ENCODE data around the gene CDH24. TPM values are rescaled to one million over a fixed set of nuclear protein-coding genes. Genes with fewer than 3 reads are reported as not detected.

Gene CDH24
- total and polyA plus RNA-seq, 2 of the 13 experiments (the other 11 are each of a cell fraction or from before 2014, with no cell fraction given) = 0.69 to 0.99 TPM

DNA sequence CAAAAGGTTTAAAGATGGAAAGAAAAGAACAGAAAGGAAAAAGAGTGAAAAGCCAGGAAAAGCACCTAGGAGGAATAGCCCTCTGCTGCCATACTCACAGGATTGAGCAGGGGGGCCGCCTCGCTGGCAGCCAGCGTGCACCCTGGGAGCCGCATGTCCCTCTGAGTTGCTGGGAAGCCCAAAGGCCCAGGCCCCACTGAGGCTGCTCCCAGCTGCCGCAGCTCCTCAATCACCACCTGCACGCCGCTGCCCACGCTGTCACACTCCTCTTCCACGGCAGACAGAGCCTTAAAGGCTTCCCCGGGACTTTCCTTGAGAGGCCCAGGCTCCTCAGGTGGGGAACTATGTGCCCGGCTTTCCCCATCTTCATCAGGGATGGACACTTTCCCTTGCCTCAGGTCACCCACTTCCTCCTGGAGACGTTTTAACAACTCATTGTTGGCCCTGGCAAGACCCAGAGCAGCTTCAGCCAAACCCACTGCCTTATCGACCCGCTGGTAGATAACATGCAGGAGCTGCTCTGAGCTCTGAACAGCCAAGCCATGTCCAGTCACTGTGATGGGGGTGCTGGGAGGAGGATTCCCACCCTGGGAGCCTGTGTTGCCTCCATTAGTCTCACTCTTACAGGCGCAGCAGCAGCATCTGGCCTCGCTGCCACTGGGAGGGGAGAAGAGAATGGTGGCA is 58.8 kb downstream of the CDH24 start:
- no peaks in the 10 kb centered on the region for H3K79me2 ChIP-seq (ENCODE audit: insufficient read depth, low read length)
- ChIA-PET CTCF (ENCODE audit: low intra/inter-chr PET ratio, low total read pairs) (no interaction called here), POLR2A (interaction anchor here (8.5 kb wide), 2 partner anchors 8 to 15 kb away, joined by 101 to 160 read pairs; partner anchors contain the start of gene AJUBA)
- intact Hi-C loops (cut with micrococcal nuclease; ENCODE audit: unreplicated experiment) (no loop called here), in situ Hi-C loops (cut with HindIII; ENCODE audit: extremely low pct_ligation_motif_present, low pct_unique_long_range_greater_than_20kb) (no loop called here)
- H3K4me1 ChIP-seq (ENCODE audit: insufficient read depth, low read length) = peaks cover 5% of the 10 kb centered on the region; the same call in 1 of the 2 replicates
- H2AFZ ChIP-seq (ENCODE audit: low read length) = no peak overlapping the region
- no TSS peak for BruUV-seq (replicated peaks)
- H4K20me1 ChIP-seq (ENCODE audit: insufficient read depth, low read length) = no peaks in the 10 kb centered on the region
- DNase-seq (ENCODE audit: low spot score) = no peak
- no peaks in the 10 kb centered on the region for H3K27me3 ChIP-seq (ENCODE audit: control insufficient read depth in 1 of 2, insufficient read depth in 2 of 2, low read length in 2 of 2)
- WGBS (ENCODE audit: low lambda C conversion rate) = 88% methylated on average over 16 of the region's 16 CpGs
- no peak overlapping the region for H3K27ac ChIP-seq (ENCODE audit: extremely low read length, insufficient read depth, low read length)
- TF ChIP-seq, protein P1, sequence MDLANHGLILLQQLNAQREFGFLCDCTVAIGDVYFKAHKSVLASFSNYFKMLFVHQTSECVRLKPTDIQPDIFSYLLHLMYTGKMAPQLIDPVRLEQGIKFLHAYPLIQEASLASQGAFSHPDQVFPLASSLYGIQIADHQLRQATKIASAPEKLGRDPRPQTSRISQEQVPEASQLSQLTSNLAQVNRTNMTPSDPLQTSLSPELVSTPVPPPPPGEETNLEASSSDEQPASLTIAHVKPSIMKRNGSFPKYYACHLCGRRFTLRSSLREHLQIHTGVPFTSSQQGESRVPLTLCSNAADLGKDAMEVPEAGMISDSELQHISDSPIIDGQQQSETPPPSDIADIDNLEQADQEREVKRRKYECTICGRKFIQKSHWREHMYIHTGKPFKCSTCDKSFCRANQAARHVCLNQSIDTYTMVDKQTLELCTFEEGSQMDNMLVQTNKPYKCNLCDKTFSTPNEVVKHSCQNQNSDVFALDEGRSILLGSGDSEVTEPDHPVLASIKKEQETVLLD (CRISPR knock-in tag; IDR thresholded peaks at IDR 0.05; ENCODE audit: low read depth) = no peak
- no peak for TF ChIP-seq NFYC (CRISPR knock-in tag; IDR thresholded peaks at IDR 0.05)
- 0 out of 2 replicates have a peak, but pooled peaks have one; percentile 42 for TF ChIP-seq ZSCAN21 (CRISPR knock-in tag; IDR thresholded peaks at IDR 0.05; ENCODE audit: borderline replicate concordance)
- TF ChIP-seq ZNF782 (CRISPR knock-in tag; IDR thresholded peaks at IDR 0.05; ENCODE audit: borderline replicate concordance) = no peak
- TF ChIP-seq, protein P2, sequence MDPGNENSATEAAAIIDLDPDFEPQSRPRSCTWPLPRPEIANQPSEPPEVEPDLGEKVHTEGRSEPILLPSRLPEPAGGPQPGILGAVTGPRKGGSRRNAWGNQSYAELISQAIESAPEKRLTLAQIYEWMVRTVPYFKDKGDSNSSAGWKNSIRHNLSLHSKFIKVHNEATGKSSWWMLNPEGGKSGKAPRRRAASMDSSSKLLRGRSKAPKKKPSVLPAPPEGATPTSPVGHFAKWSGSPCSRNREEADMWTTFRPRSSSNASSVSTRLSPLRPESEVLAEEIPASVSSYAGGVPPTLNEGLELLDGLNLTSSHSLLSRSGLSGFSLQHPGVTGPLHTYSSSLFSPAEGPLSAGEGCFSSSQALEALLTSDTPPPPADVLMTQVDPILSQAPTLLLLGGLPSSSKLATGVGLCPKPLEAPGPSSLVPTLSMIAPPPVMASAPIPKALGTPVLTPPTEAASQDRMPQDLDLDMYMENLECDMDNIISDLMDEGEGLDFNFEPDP (CRISPR knock-in tag; conservative IDR thresholded peaks at IDR 0.05) = 0 out of 2 replicates have a peak, but pooled peaks have one; percentile 51
- TF ChIP-seq SALL1 (CRISPR knock-in tag; IDR thresholded peaks at IDR 0.05) = 0 out of 2 replicates have a peak, but pooled peaks have one; percentile 13
- TF ChIP-seq, protein P3, sequence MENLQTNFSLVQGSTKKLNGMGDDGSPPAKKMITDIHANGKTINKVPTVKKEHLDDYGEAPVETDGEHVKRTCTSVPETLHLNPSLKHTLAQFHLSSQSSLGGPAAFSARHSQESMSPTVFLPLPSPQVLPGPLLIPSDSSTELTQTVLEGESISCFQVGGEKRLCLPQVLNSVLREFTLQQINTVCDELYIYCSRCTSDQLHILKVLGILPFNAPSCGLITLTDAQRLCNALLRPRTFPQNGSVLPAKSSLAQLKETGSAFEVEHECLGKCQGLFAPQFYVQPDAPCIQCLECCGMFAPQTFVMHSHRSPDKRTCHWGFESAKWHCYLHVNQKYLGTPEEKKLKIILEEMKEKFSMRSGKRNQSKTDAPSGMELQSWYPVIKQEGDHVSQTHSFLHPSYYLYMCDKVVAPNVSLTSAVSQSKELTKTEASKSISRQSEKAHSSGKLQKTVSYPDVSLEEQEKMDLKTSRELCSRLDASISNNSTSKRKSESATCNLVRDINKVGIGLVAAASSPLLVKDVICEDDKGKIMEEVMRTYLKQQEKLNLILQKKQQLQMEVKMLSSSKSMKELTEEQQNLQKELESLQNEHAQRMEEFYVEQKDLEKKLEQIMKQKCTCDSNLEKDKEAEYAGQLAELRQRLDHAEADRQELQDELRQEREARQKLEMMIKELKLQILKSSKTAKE (CRISPR knock-in tag; IDR thresholded peaks at IDR 0.05; ENCODE audit: borderline replicate concordance) = peak; percentile 49; the same call in 1 of the 2 replicates
- no peak for TF ChIP-seq ZNF724P (CRISPR knock-in tag; IDR thresholded peaks at IDR 0.05; ENCODE audit: borderline replicate concordance)
- no peak for ATAC-seq
- no peak overlapping the region for H3K4me2 ChIP-seq (ENCODE audit: low read depth, low read length)
- H3K36me3 ChIP-seq (replicated peaks in 1 of 2; ENCODE audit: control insufficient read depth in 1 of 2, insufficient read depth in 2 of 2, low read length in 2 of 2) = peaks cover 0 to 3% of the 10 kb centered on the region in 2 experiments; a peak in 1 of 5 replicates
- H3K9ac ChIP-seq (ENCODE audit: insufficient read depth, low read depth, low read length) = no peak overlapping the region
- H3K4me3 ChIP-seq (replicated peaks in 1 of 3; ENCODE audit: insufficient read depth in 1 of 3, low read depth in 2 of 3, low read length in 3 of 3) = no peak overlapping the region
- H3K9me3 ChIP-seq (ENCODE audit: low read length) = no peaks in the 10 kb centered on the region
- no peak for FAIRE-seq
